HepG2 (cell line): Measurements from ENCODE around the gene BET1. TPM values are rescaled to one million over a fixed set of nuclear protein-coding genes. Genes with fewer than 3 reads are reported as not detected.
A peak's percentile ranks its signal among the peaks of the same experiment; 100 is the strongest.

Source experiments
- BRCA1 ChIP-seq: sonication (generic); formaldehyde crosslinking; IDR thresholded peaks from 2 replicates; pipeline ENCODE4 v1.4.0; 2020; ENCODE audit warnings: missing genetic modification reagents
- DPF2 ChIP-seq: sonication (generic); formaldehyde crosslinking; IDR thresholded peaks from 2 replicates; pipeline ENCODE4 v1.4.0; 2020; ENCODE audit warnings: mild to moderate bottlenecking, low read depth, missing genetic modification reagents, borderline replicate concordance
- FOXO1 ChIP-seq: sonication (generic); formaldehyde crosslinking; IDR thresholded peaks from 2 replicates; pipeline ENCODE4 v1.4.0; 2020; ENCODE audit warnings: missing genetic modification reagents
- GLMP ChIP-seq: sonication (generic); formaldehyde crosslinking; IDR thresholded peaks from 2 replicates; pipeline ENCODE4 v1.9.0; 2021; ENCODE audit warnings: missing genetic modification reagents, mild to moderate bottlenecking, borderline replicate concordance
- KAT8 ChIP-seq: IDR thresholded peaks from 2 replicates; pipeline ENCODE4 v1.6.1; 2016; ENCODE audit warnings: missing genetic modification reagents, missing compliant biosample characterization
- MYNN ChIP-seq: sonication (generic); formaldehyde crosslinking; IDR thresholded peaks from 2 replicates; pipeline ENCODE4 v1.4.0; 2020; ENCODE audit warnings: mild to moderate bottlenecking, low read depth, missing genetic modification reagents
- NAIF1 ChIP-seq: sonication (generic); formaldehyde crosslinking; IDR thresholded peaks from 2 replicates; pipeline ENCODE4 v1.5.0; 2020; ENCODE audit warnings: mild to moderate bottlenecking, missing genetic modification reagents, borderline replicate concordance
- RELA ChIP-seq: sonication (generic); formaldehyde crosslinking; IDR thresholded peaks from 2 replicates; pipeline ENCODE4 v1.4.0; 2020; ENCODE audit warnings: missing genetic modification reagents
- SALL2 ChIP-seq: sonication (generic); formaldehyde crosslinking; IDR thresholded peaks from 2 replicates; pipeline ENCODE4 v1.8.1; 2023; ENCODE audit warnings: mild to moderate bottlenecking, missing genetic modification reagents, inconsistent platforms
- TOE1 ChIP-seq: sonication (generic); formaldehyde crosslinking; IDR thresholded peaks from 2 replicates; pipeline ENCODE4 v1.4.0; 2020; ENCODE audit warnings: mild to moderate bottlenecking, missing genetic modification reagents
- TOPORS ChIP-seq: sonication (generic); formaldehyde crosslinking; IDR thresholded peaks from 2 replicates; pipeline ENCODE4 v1.8.0; 2023; ENCODE audit warnings: mild to moderate bottlenecking, missing genetic modification reagents
- ZNF10 ChIP-seq: sonication (generic); formaldehyde crosslinking; IDR thresholded peaks from 2 replicates; pipeline ENCODE4 v1.4.0; 2020; ENCODE audit warnings: mild to moderate bottlenecking, low read depth, missing genetic modification reagents, borderline replicate concordance
- ZNF225 ChIP-seq: sonication (generic); formaldehyde crosslinking; IDR thresholded peaks from 2 replicates; pipeline ENCODE4 v1.4.0; 2020; ENCODE audit warnings: mild to moderate bottlenecking, missing genetic modification reagents
- ZNF382 ChIP-seq: sonication (generic); formaldehyde crosslinking; IDR thresholded peaks from 2 replicates; pipeline ENCODE4 v1.5.0; 2020; ENCODE audit warnings: missing genetic modification reagents, mild to moderate bottlenecking, borderline replicate concordance
- ZNF543 ChIP-seq: sonication (generic); formaldehyde crosslinking; IDR thresholded peaks from 2 replicates; pipeline ENCODE4 v1.4.0; 2020; ENCODE audit warnings: mild to moderate bottlenecking, missing genetic modification reagents
- ZNF546 ChIP-seq: sonication (generic); formaldehyde crosslinking; conservative IDR thresholded peaks from 2 replicates; pipeline ENCODE4 v1.8.1; 2023; ENCODE audit warnings: mild to moderate bottlenecking, missing genetic modification reagents
- ZNF709 ChIP-seq: sonication (generic); formaldehyde crosslinking; IDR thresholded peaks from 2 replicates; pipeline ENCODE4 v1.5.0; 2020; ENCODE audit warnings: mild to moderate bottlenecking, missing genetic modification reagents
- polyA plus RNA-seq, 8 experiments: library from polyadenylated mRNA; depleted of rRNA in 3 of 8; stranded (reverse) in 7 of 8; unstranded in 1 of 8; fragments of >200 nt; fragmentation: Illumina TruSeq in 4 of 8; extraction: Trizol in 4 of 8; gene quantifications; 2 replicates each; pipeline versions ENCODE4 v1.2.1 to v1.2.3, GENCODE V29; 2011 to 2016; ENCODE audit warnings: low read depth in 4 of 8, missing spikeins in 1 of 8, mixed read lengths in 1 of 8; ENCODE audit not compliant: insufficient read depth in 1 of 8
- total RNA-seq, 5 experiments: library from RNA; depleted of rRNA; stranded (reverse); fragments of >200 nt; fragmentation: Illumina TruSeq; extraction: Trizol; gene quantifications; 2 replicates each; pipeline ENCODE4 v1.2.3, GENCODE V29; 2016; ENCODE audit warnings: low read depth in 1 of 5
- TF ChIP-seq, protein P1 (sequence below): sonication (generic); formaldehyde crosslinking; IDR thresholded peaks from 2 replicates; pipeline ENCODE4 v1.5.1; 2020; ENCODE audit warnings: mild to moderate bottlenecking, missing genetic modification reagents
- TF ChIP-seq, protein P2 (sequence below): sonication (generic); formaldehyde crosslinking; IDR thresholded peaks from 2 replicates; pipeline ENCODE4 v1.5.0; 2020; ENCODE audit warnings: missing genetic modification reagents
- TF ChIP-seq, protein P3 (sequence below): sonication (generic); formaldehyde crosslinking; IDR thresholded peaks from 2 replicates; pipeline ENCODE4 v1.5.1; 2020; ENCODE audit warnings: missing genetic modification reagents, mild to moderate bottlenecking, borderline replicate concordance
- TF ChIP-seq, protein P4 (sequence below): IDR thresholded peaks from 2 replicates; pipeline ENCODE4 v1.6.1; 2016; ENCODE audit warnings: missing compliant biosample characterization, missing genetic modification reagents, borderline replicate concordance

The BET1 gene
- total and polyA plus RNA-seq, 2 of the 13 experiments (the other 11 are each of a cell fraction or from before 2014, with no cell fraction given) = 23.8 to 33.7 TPM

- TF ChIP-seq, protein P1, sequence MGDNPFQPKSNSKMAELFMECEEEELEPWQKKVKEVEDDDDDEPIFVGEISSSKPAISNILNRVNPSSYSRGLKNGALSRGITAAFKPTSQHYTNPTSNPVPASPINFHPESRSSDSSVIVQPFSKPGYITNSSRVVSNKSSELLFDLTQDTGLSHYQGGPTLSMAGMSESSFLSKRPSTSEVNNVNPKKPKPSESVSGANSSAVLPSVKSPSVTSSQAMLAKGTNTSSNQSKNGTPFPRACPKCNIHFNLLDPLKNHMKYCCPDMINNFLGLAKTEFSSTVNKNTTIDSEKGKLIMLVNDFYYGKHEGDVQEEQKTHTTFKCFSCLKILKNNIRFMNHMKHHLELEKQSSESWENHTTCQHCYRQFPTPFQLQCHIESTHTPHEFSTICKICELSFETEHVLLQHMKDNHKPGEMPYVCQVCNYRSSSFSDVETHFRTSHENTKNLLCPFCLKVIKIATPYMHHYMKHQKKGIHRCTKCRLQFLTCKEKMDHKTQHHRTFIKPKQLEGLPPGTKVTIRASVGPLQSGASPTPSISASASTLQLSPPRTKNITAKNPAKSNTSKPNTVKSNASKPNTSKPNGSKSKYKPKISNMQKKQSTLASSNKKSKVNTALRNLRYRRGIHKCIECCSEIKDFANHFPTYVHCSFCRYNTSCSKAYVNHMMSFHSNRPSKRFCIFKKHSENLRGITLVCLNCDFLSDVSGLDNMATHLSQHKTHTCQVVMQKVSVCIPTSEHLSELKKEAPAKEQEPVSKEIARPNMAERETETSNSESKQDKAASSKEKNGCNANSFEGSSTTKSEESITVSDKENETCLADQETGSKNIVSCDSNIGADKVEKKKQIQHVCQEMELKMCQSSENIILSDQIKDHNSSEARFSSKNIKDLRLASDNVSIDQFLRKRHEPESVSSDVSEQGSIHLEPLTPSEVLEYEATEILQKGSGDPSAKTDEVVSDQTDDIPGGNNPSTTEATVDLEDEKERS (CRISPR knock-in tag) = 0 out of 2 replicates have a peak, but pooled peaks have one; percentile 27
- TF ChIP-seq, protein P2, sequence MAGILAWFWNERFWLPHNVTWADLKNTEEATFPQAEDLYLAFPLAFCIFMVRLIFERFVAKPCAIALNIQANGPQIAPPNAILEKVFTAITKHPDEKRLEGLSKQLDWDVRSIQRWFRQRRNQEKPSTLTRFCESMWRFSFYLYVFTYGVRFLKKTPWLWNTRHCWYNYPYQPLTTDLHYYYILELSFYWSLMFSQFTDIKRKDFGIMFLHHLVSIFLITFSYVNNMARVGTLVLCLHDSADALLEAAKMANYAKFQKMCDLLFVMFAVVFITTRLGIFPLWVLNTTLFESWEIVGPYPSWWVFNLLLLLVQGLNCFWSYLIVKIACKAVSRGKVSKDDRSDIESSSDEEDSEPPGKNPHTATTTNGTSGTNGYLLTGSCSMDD (CRISPR knock-in tag) = no peak
- TF ChIP-seq, protein P3, sequence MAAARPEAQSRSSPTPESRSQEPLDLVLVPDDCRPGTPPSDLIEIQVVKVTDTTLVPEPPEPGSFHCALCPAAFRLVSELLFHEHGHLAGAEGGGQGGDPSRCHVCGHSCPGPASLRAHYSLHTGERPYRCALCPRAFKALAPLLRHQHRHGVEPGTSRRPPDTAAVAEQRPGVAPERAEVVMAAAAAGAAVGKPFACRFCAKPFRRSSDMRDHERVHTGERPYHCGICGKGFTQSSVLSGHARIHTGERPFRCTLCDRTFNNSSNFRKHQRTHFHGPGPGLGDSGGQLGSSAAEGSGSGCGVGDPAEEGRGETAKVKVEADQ = peak; percentile 60; the same call in 1 of the 2 replicates
- 0 out of 2 replicates have a peak, but pooled peaks have one; percentile 52 for TF ChIP-seq RELA (CRISPR knock-in tag)
- TF ChIP-seq BRCA1 (CRISPR knock-in tag) = no peak
- TF ChIP-seq ZNF225 (CRISPR knock-in tag) = 0 out of 2 replicates have a peak, but pooled peaks have one; percentile 33
- peak; percentile 22; the same call in 1 of the 2 replicates for TF ChIP-seq ZNF709
- TF ChIP-seq DPF2 (CRISPR knock-in tag) = no peak
- TF ChIP-seq, protein P4, sequence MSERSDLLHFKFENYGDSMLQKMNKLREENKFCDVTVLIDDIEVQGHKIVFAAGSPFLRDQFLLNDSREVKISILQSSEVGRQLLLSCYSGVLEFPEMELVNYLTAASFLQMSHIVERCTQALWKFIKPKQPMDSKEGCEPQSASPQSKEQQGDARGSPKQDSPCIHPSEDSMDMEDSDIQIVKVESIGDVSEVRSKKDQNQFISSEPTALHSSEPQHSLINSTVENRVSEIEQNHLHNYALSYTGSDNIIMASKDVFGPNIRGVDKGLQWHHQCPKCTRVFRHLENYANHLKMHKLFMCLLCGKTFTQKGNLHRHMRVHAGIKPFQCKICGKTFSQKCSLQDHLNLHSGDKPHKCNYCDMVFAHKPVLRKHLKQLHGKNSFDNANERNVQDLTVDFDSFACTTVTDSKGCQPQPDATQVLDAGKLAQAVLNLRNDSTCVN (CRISPR knock-in tag) = no peak
- no peak for TF ChIP-seq ZNF382 (CRISPR knock-in tag)
- TF ChIP-seq GLMP (CRISPR knock-in tag) = no peak
- peak; percentile 73; the same call in 1 of the 2 replicates for TF ChIP-seq ZNF543 (CRISPR knock-in tag)
- TF ChIP-seq TOE1 = no peak
- peak; percentile 97 for TF ChIP-seq KAT8
- TF ChIP-seq ZNF10 (CRISPR knock-in tag) = no peak
- TF ChIP-seq SALL2 (CRISPR knock-in tag) = peak; percentile 70; the same call in 1 of the 2 replicates
- TF ChIP-seq ZNF546 (CRISPR knock-in tag) = no peak; the same call in 1 of the 2 replicates
- TF ChIP-seq TOPORS (CRISPR knock-in tag) = no peak
- TF ChIP-seq FOXO1 = peak; percentile 58; the same call in 1 of the 2 replicates
- TF ChIP-seq MYNN = 0 out of 2 replicates have a peak, but pooled peaks have one; percentile 51
- 0 out of 2 replicates have a peak, but pooled peaks have one; percentile 36 for TF ChIP-seq NAIF1 (CRISPR knock-in tag)
These were observed at the start of gene BET1 (continued) for GRCh38 chr7:94004024-94004951.
